NT2/D1 (cell line): ENCODE results near the gene KIFC3.

Source experiments
- DNase-seq: peaks from one replicate; pipeline ENCODE4 v3.0.0-alpha.2; 2011; ENCODE audit warnings: low read depth, low spot score
- H3K27me3 ChIP-seq: 2 replicates; pipeline ENCODE4 v1.6.0; 2011; ENCODE audit warnings: mild to moderate bottlenecking; ENCODE audit not compliant: insufficient read length, insufficient read depth
- H3K36me3 ChIP-seq: 2 replicates; pipeline ENCODE4 v1.6.1; 2011; ENCODE audit warnings: mild to moderate bottlenecking, low read length, mixed read lengths; ENCODE audit not compliant: insufficient read depth, insufficient read length
- H3K4me1 ChIP-seq: 2 replicates; pipeline ENCODE4 v1.5.1; 2011; ENCODE audit not compliant: insufficient read depth, insufficient read length
- H3K4me3 ChIP-seq: 2 replicates; pipeline ENCODE4 v1.5.1; 2011; ENCODE audit warnings: low read depth; ENCODE audit not compliant: insufficient read length
- H3K9ac ChIP-seq: 2 replicates; pipeline ENCODE4 v1.6.0; 2011; ENCODE audit warnings: low read depth; ENCODE audit not compliant: insufficient read length
- H3K9me3 ChIP-seq: 2 replicates; pipeline ENCODE4 v1.5.1; 2011; ENCODE audit warnings: mild to moderate bottlenecking, low read length; ENCODE audit not compliant: insufficient read depth
- SUZ12 ChIP-seq: IDR thresholded peaks from 2 replicates; pipeline ENCODE4 v1.6.1; 2011; ENCODE audit not compliant: insufficient read length, insufficient read depth; ENCODE audit errors: extremely low read depth
- YY1 ChIP-seq: IDR thresholded peaks from 2 replicates; pipeline ENCODE4 v1.6.1; 2011; ENCODE audit not compliant: insufficient read length, insufficient read depth
- ZNF274 ChIP-seq: IDR thresholded peaks from 2 replicates; pipeline ENCODE4 v1.6.1; 2011; ENCODE audit warnings: mild to moderate bottlenecking, low read depth, low read length

The KIFC3 gene

GRCh38 chr16:57741660-57742191 is 60.6 kb downstream of the KIFC3 start:
- Histone ChIP-seq H3K4me3 (no peak overlapping the region), H3K27me3 (no peaks in the 10 kb centered on the region), H3K4me1 (peaks cover 16% of the 10 kb centered on the region), H3K36me3 (peaks cover 45% of the 10 kb centered on the region), H3K9me3 (no peaks in the 10 kb centered on the region), H3K9ac (no peak overlapping the region)
- DNase-seq: no peak
- TF ChIP-seq SUZ12: no peak
- TF ChIP-seq ZNF274: no peak

DNA sequence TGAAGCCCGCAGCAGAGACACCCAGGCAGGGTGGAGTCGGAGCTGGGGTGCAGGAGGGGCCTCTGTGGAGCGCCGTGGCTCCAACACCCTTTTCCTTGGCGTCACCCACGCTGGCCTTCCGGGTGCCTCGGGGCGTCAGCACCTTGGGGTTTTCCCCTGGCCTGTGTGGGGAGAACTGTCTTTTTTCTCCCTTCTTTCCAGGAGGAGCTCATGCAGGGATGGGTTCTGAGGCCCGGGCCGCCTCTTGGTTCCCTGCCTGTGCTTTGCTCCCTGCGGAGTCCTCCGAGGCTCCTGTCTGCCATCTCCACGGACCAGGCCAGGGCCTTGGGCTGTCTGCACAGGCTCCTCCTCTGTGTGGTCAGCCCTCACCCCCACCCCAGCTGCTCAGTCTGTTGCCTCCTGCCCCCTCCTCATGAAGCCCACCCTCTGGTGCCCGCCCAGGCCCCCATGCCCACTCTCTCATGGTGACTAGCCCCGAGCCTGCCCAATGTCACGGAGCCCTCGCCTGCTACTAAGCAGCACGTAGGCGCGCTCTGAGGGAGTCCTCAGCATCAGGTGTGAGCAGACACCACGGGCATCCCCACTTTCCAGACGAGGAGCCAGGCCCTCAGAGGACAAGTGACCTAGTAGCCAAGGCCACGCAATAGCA is 61.7 kb downstream of the KIFC3 start:
- TF ChIP-seq SUZ12 (no peak), YY1 (no peak), ZNF274 (no peak)
- Histone ChIP-seq H3K4me1 (peaks cover 18% of the 10 kb centered on the region), H3K9me3 (no peaks in the 10 kb centered on the region), H3K4me3 (no peak overlapping the region), H3K27me3 (no peaks in the 10 kb centered on the region), H3K36me3 (peaks cover 45% of the 10 kb centered on the region), H3K9ac (no peak overlapping the region)
- DNase-seq: no peak

GRCh38 chr16:57739756-57740422 is 62.4 kb downstream of the KIFC3 start:
- Histone ChIP-seq H3K9ac (no peak overlapping the region), H3K27me3 (no peaks in the 10 kb centered on the region), H3K9me3 (no peaks in the 10 kb centered on the region), H3K4me3 (no peak overlapping the region), H3K36me3 (peaks cover 45% of the 10 kb centered on the region), H3K4me1 (peaks cover 18% of the 10 kb centered on the region)
- TF ChIP-seq SUZ12: no peak
- TF ChIP-seq ZNF274: no peak
- no peak for TF ChIP-seq YY1
- DNase-seq: no peak

GRCh38 chr16:57738844-57739243 is 63.4 kb downstream of the KIFC3 start:
- DNase-seq: no peak
- TF ChIP-seq ZNF274 (no peak), YY1 (no peak), SUZ12 (no peak)
- Histone ChIP-seq H3K36me3 (peaks cover 35% of the 10 kb centered on the region), H3K4me1 (peaks cover 13% of the 10 kb centered on the region), H3K27me3 (no peaks in the 10 kb centered on the region), H3K9me3 (no peaks in the 10 kb centered on the region), H3K4me3 (no peak overlapping the region), H3K9ac (no peak overlapping the region)

DNA sequence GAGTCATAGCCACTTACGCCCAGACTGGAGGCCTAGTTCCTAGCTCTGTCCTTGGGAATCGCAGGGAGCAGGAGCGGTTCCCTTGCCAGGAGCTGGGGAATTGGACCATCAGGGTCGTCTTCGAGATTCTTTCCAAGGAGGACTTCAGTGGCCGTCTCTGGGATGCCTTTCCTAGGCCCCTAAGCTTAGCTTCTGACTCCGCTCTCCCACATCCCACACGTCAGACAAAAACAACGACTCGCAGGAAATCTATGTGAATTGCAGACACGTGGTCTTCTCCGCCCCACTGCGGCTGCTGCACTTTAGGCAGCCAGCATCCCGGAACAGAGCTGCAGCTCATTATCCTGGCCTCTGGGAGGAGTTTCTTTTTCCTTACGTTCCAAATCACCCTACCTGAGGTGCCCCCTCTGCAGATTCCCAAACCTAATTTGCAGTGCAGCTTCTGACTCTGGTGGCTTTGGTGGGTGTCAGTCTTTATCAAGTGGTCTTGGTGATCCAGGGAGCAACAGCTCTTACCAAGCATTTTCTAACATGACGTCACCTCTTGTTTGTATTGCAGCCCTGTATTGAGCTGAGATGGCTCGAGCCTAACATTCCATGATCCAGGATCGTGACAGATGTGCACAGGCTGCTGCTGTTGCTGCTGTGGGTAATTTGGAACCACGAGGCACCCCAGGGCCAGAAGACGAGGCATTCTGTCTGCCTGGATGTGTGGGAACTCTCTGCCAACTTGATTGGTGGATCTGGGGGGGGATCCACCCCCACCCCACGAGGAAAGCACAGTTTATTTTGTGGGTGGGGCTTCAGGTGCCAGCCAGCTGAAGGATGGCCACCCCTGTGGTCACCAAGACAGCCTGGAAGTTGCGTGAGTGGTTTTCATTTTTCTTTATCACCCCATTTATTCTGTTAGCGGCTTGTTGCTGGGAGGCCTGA is 65.6 kb downstream of the KIFC3 start:
- Histone ChIP-seq H3K36me3 (peaks cover 29% of the 10 kb centered on the region), H3K4me1 (peaks cover 11% of the 10 kb centered on the region), H3K27me3 (no peaks in the 10 kb centered on the region), H3K9me3 (no peaks in the 10 kb centered on the region), H3K9ac (peak overlapping the region; percentile 83), H3K4me3 (peak overlapping the region; percentile 75)
- TF ChIP-seq YY1: no peak
- TF ChIP-seq ZNF274: no peak
- no peak for DNase-seq

DNA sequence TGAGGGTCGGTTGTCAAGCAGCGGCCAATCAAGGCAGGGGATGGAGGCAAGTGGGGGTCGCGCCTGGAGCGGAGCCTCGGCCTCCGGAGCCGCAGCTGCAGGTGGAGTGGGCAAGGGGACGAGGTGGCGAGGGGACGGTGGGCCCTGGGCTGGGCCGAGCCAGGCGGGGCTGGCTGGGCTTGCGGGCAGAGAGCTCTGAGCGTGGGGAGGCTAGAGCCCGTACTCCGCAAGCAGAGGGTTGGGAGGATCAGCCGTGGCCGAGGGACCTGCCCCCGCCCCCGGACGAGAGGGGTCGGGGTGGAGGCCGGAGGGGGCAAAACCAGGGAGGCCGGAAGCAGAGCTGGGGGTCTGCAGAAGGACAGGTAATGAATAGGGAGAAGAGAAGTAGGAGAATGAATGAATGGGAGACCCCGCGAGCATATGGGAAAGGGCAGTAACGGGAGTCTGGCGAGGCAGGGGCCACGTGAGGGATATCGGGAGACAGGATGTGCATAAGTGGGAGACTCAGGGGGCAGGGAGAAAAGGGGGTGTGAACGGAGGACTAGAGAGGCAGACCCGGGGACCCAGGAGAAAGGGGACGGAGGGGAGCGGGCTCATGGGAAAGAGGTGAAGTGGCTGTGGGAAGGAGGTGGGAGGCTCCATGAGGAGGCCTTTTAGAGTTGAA is 66.4 kb downstream of the KIFC3 start, which contains the start of gene KATNB1:
Gene KATNB1 (plus strand): TSS at position 16 of the 664 bp plus-strand sequence. CDS start 1,474 bp downstream, outside the sequence.
- peak within 1 kb of the TSS; percentile 92 for H3K4me3 ChIP-seq
- H3K27me3 ChIP-seq: no peaks in the 10 kb centered on the region
- peaks cover 10% of the 10 kb centered on the region for H3K4me1 ChIP-seq
- no peak for TF ChIP-seq YY1
- no peak for TF ChIP-seq SUZ12
- no peak for TF ChIP-seq ZNF274
- H3K9ac ChIP-seq: peak within 1 kb of the TSS; percentile 98
- H3K36me3 ChIP-seq: peaks cover 23% of the 10 kb centered on the region
- DNase-seq: no peak
- no peaks in the 10 kb centered on the region for H3K9me3 ChIP-seq
